ENCODE results near the gene LXN. TPM values are rescaled to one million over a fixed set of nuclear protein-coding genes. Genes with fewer than 3 reads are reported as not detected.
A peak's percentile ranks its signal among the peaks of the same experiment; 100 is the strongest.

Gene LXN
- total and polyA plus RNA-seq, 2 of the 8 experiments (the other 6 are each of a cell fraction or from before 2014, with no cell fraction given): 3.2 to 4.7 TPM

DNA sequence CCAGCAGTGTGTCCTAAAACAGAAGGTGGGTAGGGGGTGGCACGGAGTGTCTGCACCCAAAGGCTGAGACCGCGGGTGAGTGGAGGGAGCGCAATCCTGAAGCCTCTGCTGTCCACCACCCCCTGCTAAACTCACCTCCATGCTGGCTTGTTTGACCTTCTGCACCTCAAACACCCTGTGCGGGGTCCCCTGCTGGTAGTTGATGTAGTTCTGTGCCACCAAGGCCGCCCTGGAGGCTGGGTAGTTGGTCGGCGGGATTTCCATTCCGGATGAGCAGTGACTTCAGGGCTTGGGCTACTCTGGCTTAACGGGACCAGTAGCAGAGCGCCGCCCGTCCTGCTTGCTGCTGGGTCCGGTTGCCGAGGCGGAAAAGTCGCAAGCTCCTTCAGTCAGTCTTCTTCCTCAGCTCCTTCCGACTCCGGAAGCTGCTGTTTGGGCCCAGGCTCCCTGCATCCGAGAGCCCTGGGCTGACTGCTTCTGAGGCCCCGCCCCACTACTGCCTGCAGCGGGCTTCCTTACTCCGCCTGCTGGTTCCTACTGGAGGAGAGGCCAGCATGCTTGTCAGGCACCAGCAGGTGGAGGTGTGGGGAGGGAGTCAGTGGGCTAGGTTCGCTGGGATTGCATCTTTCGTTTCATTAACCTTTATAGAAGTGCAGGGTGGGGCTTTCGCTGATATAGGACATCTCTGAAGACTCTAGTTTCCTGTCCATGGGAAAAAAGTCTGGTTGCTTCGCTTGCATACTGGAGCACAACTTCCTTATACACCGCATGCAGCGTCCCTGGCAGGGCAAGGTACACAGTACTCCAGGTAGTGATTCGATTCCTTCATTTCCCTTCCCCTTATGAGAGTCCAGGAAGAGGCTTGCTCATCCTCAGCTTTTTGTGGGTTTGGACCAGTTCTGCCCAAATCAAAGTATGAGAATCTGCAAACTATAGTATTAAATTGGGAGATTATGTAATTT lies at the start of gene LXN (continued):
- TF ChIP-seq BRCA1 (IDR thresholded peaks at IDR 0.05; ENCODE audit: low read depth, low read length) (no peak), RFX5 (IDR thresholded peaks at IDR 0.05; ENCODE audit: borderline replicate concordance, low read depth, low read length) (no peak), EGR1 (IDR thresholded peaks at IDR 0.05; ENCODE audit: borderline replicate concordance, low read depth, low read length) (no peak), NANOG (IDR thresholded peaks at IDR 0.05; ENCODE audit: insufficient read depth, low read depth, low read length, poor library complexity, severe bottlenecking) (no peak), JUND (IDR thresholded peaks at IDR 0.05; ENCODE audit: low read length) (peak; percentile 52; the same call in 1 of the 2 replicates), SAP30 (IDR thresholded peaks at IDR 0.05; ENCODE audit: insufficient read depth, insufficient replicate concordance, low read length) (no peak), RBBP5 (IDR thresholded peaks at IDR 0.05; ENCODE audit: borderline replicate concordance, low read depth, low read length) (no peak), ASH2L (IDR thresholded peaks at IDR 0.05; ENCODE audit: low read length) (peak; percentile 59), CEBPB (IDR thresholded peaks at IDR 0.05; ENCODE audit: low read depth, low read length) (no peak), POU5F1 (IDR thresholded peaks at IDR 0.05; ENCODE audit: low read depth, low read length) (no peak), SP1 (IDR thresholded peaks at IDR 0.05; ENCODE audit: low read depth, low read length) (no peak), MAFK (IDR thresholded peaks at IDR 0.05; ENCODE audit: low read depth, low read length) (no peak), CHD2 (IDR thresholded peaks at IDR 0.05; ENCODE audit: low read length) (no peak), SIX5 (IDR thresholded peaks at IDR 0.05; ENCODE audit: low read depth, low read length) (no peak), HDAC6 (IDR thresholded peaks at IDR 0.05; ENCODE audit: low read depth, low read length) (no peak), EP300 (IDR thresholded peaks at IDR 0.05; ENCODE audit: borderline replicate concordance in 1 of 2, low read depth in 2 of 2, low read length in 2 of 2) (no peak), SRF (IDR thresholded peaks at IDR 0.05; ENCODE audit: low read depth, low read length) (no peak), TBP (IDR thresholded peaks at IDR 0.05; ENCODE audit: low read depth, low read length) (peak; percentile 80), GTF2F1 (IDR thresholded peaks at IDR 0.05; ENCODE audit: borderline replicate concordance, low read depth, low read length) (no peak), CHD1 (IDR thresholded peaks at IDR 0.05; ENCODE audit: low read depth, low read length) (no peak)
- TF ChIP-seq, protein P1, sequence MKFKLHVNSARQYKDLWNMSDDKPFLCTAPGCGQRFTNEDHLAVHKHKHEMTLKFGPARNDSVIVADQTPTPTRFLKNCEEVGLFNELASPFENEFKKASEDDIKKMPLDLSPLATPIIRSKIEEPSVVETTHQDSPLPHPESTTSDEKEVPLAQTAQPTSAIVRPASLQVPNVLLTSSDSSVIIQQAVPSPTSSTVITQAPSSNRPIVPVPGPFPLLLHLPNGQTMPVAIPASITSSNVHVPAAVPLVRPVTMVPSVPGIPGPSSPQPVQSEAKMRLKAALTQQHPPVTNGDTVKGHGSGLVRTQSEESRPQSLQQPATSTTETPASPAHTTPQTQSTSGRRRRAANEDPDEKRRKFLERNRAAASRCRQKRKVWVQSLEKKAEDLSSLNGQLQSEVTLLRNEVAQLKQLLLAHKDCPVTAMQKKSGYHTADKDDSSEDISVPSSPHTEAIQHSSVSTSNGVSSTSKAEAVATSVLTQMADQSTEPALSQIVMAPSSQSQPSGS (IDR thresholded peaks at IDR 0.05; ENCODE audit: low read length): no peak
- TF ChIP-seq, protein P2, sequence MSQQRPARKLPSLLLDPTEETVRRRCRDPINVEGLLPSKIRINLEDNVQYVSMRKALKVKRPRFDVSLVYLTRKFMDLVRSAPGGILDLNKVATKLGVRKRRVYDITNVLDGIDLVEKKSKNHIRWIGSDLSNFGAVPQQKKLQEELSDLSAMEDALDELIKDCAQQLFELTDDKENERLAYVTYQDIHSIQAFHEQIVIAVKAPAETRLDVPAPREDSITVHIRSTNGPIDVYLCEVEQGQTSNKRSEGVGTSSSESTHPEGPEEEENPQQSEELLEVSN (IDR thresholded peaks at IDR 0.05): 0 out of 2 replicates have a peak, but pooled peaks have one; percentile 11

Measured in H1 (cell line).